K562 (cell line): ENCODE measurements around the gene ZNF680. TPM values are rescaled to one million over a fixed set of nuclear protein-coding genes. Genes with fewer than 3 reads are reported as not detected.

ENCODE experiments used
- ATAC-seq: fragments of 200-7000 bp; cut with Tn5 transposase; 3 replicates; pipeline ENCODE4 v1.9.1; 2020; ENCODE audit warnings: moderate library complexity
- BruUV-seq: library from RNA; stranded (reverse); fragments of 400-500 nt; replicated peaks from 2 replicates; lab custom pipeline; 2021; lab: Mats Ljungman, UMichigan
- CTCF ChIA-PET: fragments of 300-600 bp; formaldehyde crosslinking; extraction: SDS; loops from one replicate; lab custom pipeline; 2021; ENCODE audit warnings: low intra/inter-chr PET ratio; lab: Yijun Ruan, JAX
- POLR2A ChIA-PET: fragments of 300-600, 350-650 bp; sonication (Branson Sonifier 250); formaldehyde crosslinking; extraction: SDS; loops from one replicate; lab custom pipeline; 2021; ENCODE audit warnings: antibody characterized with exemption, inconsistent platforms; lab: Yijun Ruan, JAX
- DNase-seq, 4 experiments: peaks; one replicate each; pipeline versions ENCODE4 v3.0.0 to v3.0.0-alpha.2; 2011 to 2018; ENCODE audit warnings: low spot score in 3 of 4, mixed read lengths in 3 of 4; ENCODE audit errors: extremely low read depth in 1 of 4
- FAIRE-seq: peaks from 2 replicates; lab custom pipeline; 2011; peaks lifted over from hg19 to GRCh38; lab: Jason Lieb, UNC
- H2AFZ ChIP-seq: 2 replicates; pipeline ENCODE4 v1.6.0; 2011; ENCODE audit warnings: low read depth, low read length, control low read depth, inconsistent platforms
- H3K27ac ChIP-seq: fragments of 200-600 bp; 3 replicates; pipeline ENCODE4 v1.8.0; 2011; ENCODE audit warnings: low read depth, mild to moderate bottlenecking, control low read depth, inconsistent platforms, low read length, moderate library complexity, mixed read lengths; ENCODE audit errors: extremely low read depth
- H3K27me3 ChIP-seq, 2 experiments: fragments of 300-600 bp in 1 of 2; 2 replicates in 1 of 2; 3 replicates in 1 of 2; pipeline versions ENCODE4 v1.6.0 to v1.8.0; 2011; ENCODE audit warnings: inconsistent platforms in 2 of 2, low read length in 2 of 2, mild to moderate bottlenecking in 1 of 2, mixed read lengths in 1 of 2, moderate library complexity in 1 of 2; ENCODE audit not compliant: control insufficient read depth in 2 of 2, insufficient read depth in 2 of 2
- H3K36me3 ChIP-seq: fragments of 300-600 bp; 3 replicates; pipeline ENCODE4 v1.8.0; 2011; ENCODE audit warnings: mild to moderate bottlenecking, low read length, inconsistent platforms; ENCODE audit not compliant: control insufficient read depth, insufficient read depth
- H3K4me1 ChIP-seq, 2 experiments: fragments of 200-600 bp in 1 of 2; replicated peaks in 1 of 2; 2 replicates in 1 of 2; 3 replicates in 1 of 2; pipeline versions ENCODE4 v1.5.1 to v1.8.0; 2011; ENCODE audit warnings: inconsistent platforms in 2 of 2, low read length in 2 of 2, mild to moderate bottlenecking in 1 of 2, mixed read lengths in 1 of 2, moderate library complexity in 1 of 2; ENCODE audit not compliant: control insufficient read depth in 2 of 2, insufficient read depth in 2 of 2
- H3K4me2 ChIP-seq: 2 replicates; pipeline ENCODE4 v1.6.1; 2011; ENCODE audit warnings: low read length, control low read depth, inconsistent platforms, mixed read lengths; ENCODE audit not compliant: insufficient read depth
- H3K4me3 ChIP-seq: fragments of 200-600 bp; sonication (generic), shearing (Covaris generic); 2 replicates; pipeline ENCODE4 v1.5.1; 2016; ENCODE audit warnings: control low read depth, inconsistent platforms
- H3K79me2 ChIP-seq: fragments of 200-600 bp; 3 replicates; pipeline ENCODE4 v1.8.0; 2011; ENCODE audit warnings: low read length, inconsistent platforms; ENCODE audit not compliant: control insufficient read depth, insufficient read depth
- H3K9ac ChIP-seq, 2 experiments: 2 replicates each; pipeline versions ENCODE4 v1.6.0 to v1.6.1; 2011; ENCODE audit warnings: low read depth in 2 of 2, low read length in 2 of 2, control low read depth in 1 of 2, inconsistent platforms in 1 of 2, mild to moderate bottlenecking in 1 of 2, mixed read lengths in 1 of 2; ENCODE audit not compliant: insufficient read depth in 1 of 2
- H3K9me1 ChIP-seq: one replicate; pipeline ENCODE4 v1.6.0; 2011; ENCODE audit warnings: inconsistent platforms, mild to moderate bottlenecking, low read length, moderate library complexity; ENCODE audit not compliant: control insufficient read depth, insufficient read depth
- H3K9me3 ChIP-seq: replicated peaks from 2 replicates; pipeline ENCODE4 v1.5.1; 2011; ENCODE audit warnings: low read depth, low read length, inconsistent platforms; ENCODE audit not compliant: control insufficient read depth, insufficient read depth
- H4K20me1 ChIP-seq: replicated peaks from 2 replicates; pipeline ENCODE4 v1.6.1; 2011; ENCODE audit warnings: low read length, inconsistent platforms, mixed read lengths; ENCODE audit not compliant: control insufficient read depth, insufficient read depth
- ASH1L ChIP-seq: fragments of 450-650 bp; IDR thresholded peaks from 2 replicates; pipeline ENCODE4 v1.6.1; 2018; ENCODE audit warnings: borderline replicate concordance, mild to moderate bottlenecking, low read depth; ENCODE audit not compliant: partially characterized antibody
- EZH2 ChIP-seq: IDR thresholded peaks from 2 replicates; pipeline ENCODE4 v1.6.1; 2012; ENCODE audit warnings: low read depth, mild to moderate bottlenecking, inconsistent platforms, low read length, borderline replicate concordance
- FOXP1 ChIP-seq: sonication (generic); formaldehyde crosslinking; IDR thresholded peaks from 2 replicates; pipeline ENCODE4 v1.8.0; 2022; ENCODE audit warnings: mild to moderate bottlenecking, missing genetic modification reagents
- HIVEP1 ChIP-seq: fragments of 250-450 bp; sonication (Bioruptor Pico); IDR thresholded peaks from 2 replicates; pipeline ENCODE4 v1.4.0; 2020; ENCODE audit warnings: mild to moderate bottlenecking
- POLR2B ChIP-seq: fragments of 450-650 bp; IDR thresholded peaks from 2 replicates; pipeline ENCODE4 v1.6.1; 2018; ENCODE audit warnings: low read depth; ENCODE audit not compliant: partially characterized antibody
- TRIM28 ChIP-seq: fragments of 450-650 bp; IDR thresholded peaks from 2 replicates; pipeline ENCODE4 v1.6.1; 2017
- ZNF143 ChIP-seq: sonication (generic); formaldehyde crosslinking; IDR thresholded peaks from 2 replicates; pipeline ENCODE4 v1.9.0; 2022; ENCODE audit warnings: mild to moderate bottlenecking, missing genetic modification reagents
- ZNF224 ChIP-seq: sonication (generic); formaldehyde crosslinking; IDR thresholded peaks from 2 replicates; pipeline ENCODE4 v1.8.0; 2022; ENCODE audit warnings: mild to moderate bottlenecking, missing genetic modification reagents
- ZNF253 ChIP-seq: fragments of 250-450 bp; sonication (Bioruptor Pico); conservative IDR thresholded peaks from 2 replicates; pipeline ENCODE4 v1.6.1; 2021; ENCODE audit warnings: mild to moderate bottlenecking
- ZSCAN32 ChIP-seq: fragments of 450-650 bp; formaldehyde crosslinking; IDR thresholded peaks from 2 replicates; pipeline ENCODE4 v1.4.0; 2020; ENCODE audit warnings: mild to moderate bottlenecking, moderate library complexity
- WGBS: fragments of 100-300 bp; shearing (Covaris generic); methylation state at CpG from one replicate; pipeline ENCODE4 v1.1.6; 2016; ENCODE audit warnings: low coverage, mixed read lengths; ENCODE audit not compliant: insufficient coverage; ENCODE audit errors: missing lambda C conversion rate; 5-methylcytosine and 5-hydroxymethylcytosine counted together
- in situ Hi-C: fragments of 300-500 bp; cut with MboI; formaldehyde crosslinking; loops from 4 replicates; pipeline ENCODE4 v1.15.0; 2018; ENCODE audit warnings: inconsistent platforms, mixed read lengths
- intact Hi-C: fragments of 100-400 bp; cut with micrococcal nuclease; formaldehyde crosslinking; loops from 2 replicates; pipeline ENCODE4 v1.14.2; 2022
- polyA plus RNA-seq, 8 experiments: library from polyadenylated mRNA; depleted of rRNA in 4 of 8; stranded (reverse) in 5 of 8; unstranded in 3 of 8; fragments of >200 nt; fragmentation: Nextera tagmentation in 2 of 8; fragmentation: Illumina TruSeq in 1 of 8; extraction: Ambion mirVana in 2 of 8; extraction: Trizol in 1 of 8; gene quantifications; 2 replicates each; pipeline versions ENCODE4 v1.2.1 to v1.2.3, GENCODE V29; 2011 to 2014; ENCODE audit warnings: inconsistent platforms in 1 of 8, missing spikeins in 1 of 8
- total RNA-seq, 7 experiments: library from RNA; depleted of rRNA in 6 of 7; stranded (reverse); fragments of >200 nt in 6 of 7; fragmentation: Illumina TruSeq in 2 of 7; extraction: Trizol in 2 of 7; gene quantifications; 2 replicates each; pipeline versions ENCODE4 v1.2.1 to v1.2.3, GENCODE V29; 2011 to 2021; ENCODE audit warnings: low replicate concordance in 1 of 7
- TF ChIP-seq, protein P1 (sequence below): fragments of 450-650 bp; IDR thresholded peaks from 2 replicates; pipeline ENCODE4 v1.7.0; 2016; ENCODE audit warnings: borderline replicate concordance
- TF ChIP-seq, protein P2 (sequence below): fragments of 250-450 bp; sonication (Bioruptor Pico); IDR thresholded peaks from 2 replicates; pipeline ENCODE4 v1.4.0; 2020; ENCODE audit warnings: mild to moderate bottlenecking, moderate library complexity
- TF ChIP-seq, protein P3 (sequence below): sonication (generic); formaldehyde crosslinking; IDR thresholded peaks from 2 replicates; pipeline ENCODE4 v1.4.0; 2020; ENCODE audit warnings: mild to moderate bottlenecking, missing genetic modification reagents

Gene ZNF680
- total and polyA plus RNA-seq, 9 of the 15 experiments (the other 6 are each of a cell fraction or from before 2014, with no cell fraction given), result 7.0 to 25.0 (median 12.0) TPM

DNA sequence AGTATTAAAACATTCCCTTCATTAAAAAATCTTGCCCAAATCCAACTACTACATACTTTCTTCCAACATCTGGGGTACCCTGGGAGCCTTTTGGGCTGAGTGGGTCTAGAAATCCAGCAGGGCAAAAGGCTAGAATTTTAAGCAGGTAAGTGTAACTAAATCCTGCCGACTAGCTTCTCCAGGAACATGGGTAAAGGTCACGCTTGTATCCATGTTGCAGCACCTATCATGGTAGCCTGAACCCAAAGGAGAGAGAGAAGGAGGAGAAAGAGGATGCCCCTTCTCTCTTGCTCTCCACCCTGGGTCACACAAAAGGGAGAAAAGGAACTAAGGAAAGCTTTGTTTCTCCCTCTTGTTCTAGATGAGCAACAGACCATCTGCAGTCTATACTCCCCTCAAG lies 53.3 kb downstream of the ZNF680 start (continued):
- TF ChIP-seq, protein P1, sequence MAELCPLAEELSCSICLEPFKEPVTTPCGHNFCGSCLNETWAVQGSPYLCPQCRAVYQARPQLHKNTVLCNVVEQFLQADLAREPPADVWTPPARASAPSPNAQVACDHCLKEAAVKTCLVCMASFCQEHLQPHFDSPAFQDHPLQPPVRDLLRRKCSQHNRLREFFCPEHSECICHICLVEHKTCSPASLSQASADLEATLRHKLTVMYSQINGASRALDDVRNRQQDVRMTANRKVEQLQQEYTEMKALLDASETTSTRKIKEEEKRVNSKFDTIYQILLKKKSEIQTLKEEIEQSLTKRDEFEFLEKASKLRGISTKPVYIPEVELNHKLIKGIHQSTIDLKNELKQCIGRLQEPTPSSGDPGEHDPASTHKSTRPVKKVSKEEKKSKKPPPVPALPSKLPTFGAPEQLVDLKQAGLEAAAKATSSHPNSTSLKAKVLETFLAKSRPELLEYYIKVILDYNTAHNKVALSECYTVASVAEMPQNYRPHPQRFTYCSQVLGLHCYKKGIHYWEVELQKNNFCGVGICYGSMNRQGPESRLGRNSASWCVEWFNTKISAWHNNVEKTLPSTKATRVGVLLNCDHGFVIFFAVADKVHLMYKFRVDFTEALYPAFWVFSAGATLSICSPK, result no peak
- TF ChIP-seq FOXP1 (CRISPR knock-in tag), result no peak

DNA sequence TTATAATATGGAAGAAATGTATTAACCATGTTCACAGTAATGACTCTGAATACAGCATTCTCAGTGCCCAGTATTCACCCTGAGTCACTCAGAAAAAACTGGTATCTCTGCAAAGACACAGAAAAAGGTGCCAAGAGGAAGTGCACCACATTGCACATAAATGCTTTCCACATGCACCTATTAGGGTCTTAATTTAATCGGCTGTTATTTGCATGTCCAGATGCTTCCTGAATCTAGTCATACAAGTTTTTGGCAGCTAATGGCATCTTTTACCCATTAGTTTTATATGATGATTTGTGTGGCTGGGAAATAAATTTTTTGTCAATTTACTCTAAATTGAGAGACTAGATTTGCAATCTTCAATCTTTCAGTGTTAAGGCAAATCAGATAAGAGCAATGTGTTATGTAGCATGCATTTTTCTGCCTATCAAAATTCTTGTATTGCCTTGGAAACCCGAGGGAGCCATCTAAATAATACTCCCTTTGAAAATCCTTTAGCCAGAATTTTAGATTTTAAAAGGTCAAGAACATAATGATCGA lies 58.2 kb downstream of the ZNF680 start:
- BruUV-seq, result no TSS peak
- Histone ChIP-seq H2AFZ (no peak overlapping the region), H3K27ac (no peak overlapping the region), H3K9me1 (no peaks in the 10 kb centered on the region), H3K9me3 (peaks cover 5% of the 10 kb centered on the region; the same call in 1 of the 2 replicates), H3K9ac (no peak overlapping the region), H3K4me1 (no peaks in the 10 kb centered on the region), H4K20me1 (no peaks in the 10 kb centered on the region), H3K4me3 (no peak overlapping the region), H3K4me2 (no peak overlapping the region), H3K27me3 (no peaks in the 10 kb centered on the region), H3K36me3 (no peaks in the 10 kb centered on the region), H3K79me2 (no peaks in the 10 kb centered on the region)
- DNase-seq, result no peak
- FAIRE-seq, result no peak
- ChIA-PET CTCF (no interaction called here), POLR2A (no interaction called here)
- intact Hi-C loops (no loop called here), in situ Hi-C loops (no loop called here)
- WGBS, result 55% methylated on average over 3 of the region's 3 CpGs
- no peak for ATAC-seq
- TF ChIP-seq ZNF253 (CRISPR knock-in tag), result no peak
- no peak for TF ChIP-seq ZSCAN32 (CRISPR knock-in tag)
- TF ChIP-seq POLR2B, result no peak
- TF ChIP-seq HIVEP1 (CRISPR knock-in tag), result no peak
- TF ChIP-seq TRIM28, result no peak
- TF ChIP-seq EZH2, result no peak
- no peak for TF ChIP-seq ZNF143 (CRISPR knock-in tag)
- TF ChIP-seq, protein P2, sequence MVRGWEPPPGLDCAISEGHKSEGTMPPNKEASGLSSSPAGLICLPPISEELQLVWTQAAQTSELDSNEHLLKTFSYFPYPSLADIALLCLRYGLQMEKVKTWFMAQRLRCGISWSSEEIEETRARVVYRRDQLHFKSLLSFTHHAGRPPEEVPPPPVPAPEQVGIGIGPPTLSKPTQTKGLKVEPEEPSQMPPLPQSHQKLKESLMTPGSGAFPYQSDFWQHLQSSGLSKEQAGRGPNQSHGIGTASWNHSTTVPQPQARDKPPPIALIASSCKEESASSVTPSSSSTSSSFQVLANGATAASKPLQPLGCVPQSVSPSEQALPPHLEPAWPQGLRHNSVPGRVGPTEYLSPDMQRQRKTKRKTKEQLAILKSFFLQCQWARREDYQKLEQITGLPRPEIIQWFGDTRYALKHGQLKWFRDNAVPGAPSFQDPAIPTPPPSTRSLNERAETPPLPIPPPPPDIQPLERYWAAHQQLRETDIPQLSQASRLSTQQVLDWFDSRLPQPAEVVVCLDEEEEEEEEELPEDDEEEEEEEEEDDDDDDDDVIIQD (CRISPR knock-in tag), result no peak
- TF ChIP-seq ASH1L, result no peak
- TF ChIP-seq, protein P3, sequence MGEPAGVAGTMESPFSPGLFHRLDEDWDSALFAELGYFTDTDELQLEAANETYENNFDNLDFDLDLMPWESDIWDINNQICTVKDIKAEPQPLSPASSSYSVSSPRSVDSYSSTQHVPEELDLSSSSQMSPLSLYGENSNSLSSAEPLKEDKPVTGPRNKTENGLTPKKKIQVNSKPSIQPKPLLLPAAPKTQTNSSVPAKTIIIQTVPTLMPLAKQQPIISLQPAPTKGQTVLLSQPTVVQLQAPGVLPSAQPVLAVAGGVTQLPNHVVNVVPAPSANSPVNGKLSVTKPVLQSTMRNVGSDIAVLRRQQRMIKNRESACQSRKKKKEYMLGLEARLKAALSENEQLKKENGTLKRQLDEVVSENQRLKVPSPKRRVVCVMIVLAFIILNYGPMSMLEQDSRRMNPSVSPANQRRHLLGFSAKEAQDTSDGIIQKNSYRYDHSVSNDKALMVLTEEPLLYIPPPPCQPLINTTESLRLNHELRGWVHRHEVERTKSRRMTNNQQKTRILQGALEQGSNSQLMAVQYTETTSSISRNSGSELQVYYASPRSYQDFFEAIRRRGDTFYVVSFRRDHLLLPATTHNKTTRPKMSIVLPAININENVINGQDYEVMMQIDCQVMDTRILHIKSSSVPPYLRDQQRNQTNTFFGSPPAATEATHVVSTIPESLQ (CRISPR knock-in tag), result no peak
- no peak for TF ChIP-seq ZNF224
